HL-60 (cell line): ENCODE results near the gene ATRN.

ENCODE experiments used
- DNase-seq, 2 experiments: peaks; one replicate each; pipeline ENCODE4 v3.0.0-alpha.2; 2010 to 2020; ENCODE audit warnings: low read depth in 1 of 2, low spot score in 1 of 2
- H3K27ac ChIP-seq: fragments of 250-450 bp; sonication (Bioruptor Pico); replicated peaks from 2 replicates; pipeline ENCODE4 v1.5.1; 2020; ENCODE audit warnings: mild to moderate bottlenecking, moderate library complexity
- H3K27me3 ChIP-seq: fragments of 250-450 bp; sonication (Bioruptor Pico); 2 replicates; pipeline ENCODE4 v1.5.1; 2021; ENCODE audit warnings: mild to moderate bottlenecking, moderate library complexity; ENCODE audit not compliant: insufficient read depth, poor library complexity, severe bottlenecking
- H3K4me3 ChIP-seq: replicated peaks from 2 replicates; pipeline ENCODE4 v1.5.1; 2011; ENCODE audit warnings: mild to moderate bottlenecking, control low read depth, low read length; ENCODE audit not compliant: insufficient read depth
- CTCF ChIP-seq: IDR thresholded peaks from one replicate; pipeline ENCODE4 v1.5.1; 2011; ENCODE audit warnings: low read length, control low read depth, inconsistent platforms; ENCODE audit not compliant: insufficient read depth
- GABPA ChIP-seq: IDR thresholded peaks from 2 replicates; pipeline ENCODE4 v1.6.1; 2012; ENCODE audit warnings: low read depth
- POLR2AphosphoS5 ChIP-seq: IDR thresholded peaks from 2 replicates; pipeline ENCODE4 v1.6.1; 2012; ENCODE audit warnings: low read depth
- REST ChIP-seq: IDR thresholded peaks from 2 replicates; pipeline ENCODE4 v1.6.1; 2012; ENCODE audit warnings: low read depth; ENCODE audit not compliant: insufficient replicate concordance
- SPI1 ChIP-seq: IDR thresholded peaks from 2 replicates; pipeline ENCODE4 v1.6.1; 2012; ENCODE audit warnings: low read depth, mild to moderate bottlenecking, borderline replicate concordance

Gene ATRN

GRCh38 chr20:3691897-3692296 is 221.1 kb downstream of the ATRN start:
- Histone ChIP-seq H3K27me3 (no peaks in the 10 kb centered on the region), H3K27ac (no peak overlapping the region), H3K4me3 (no peak overlapping the region)
- TF ChIP-seq POLR2AphosphoS5 (no peak), CTCF (no peak), REST (no peak), GABPA (no peak), SPI1 (no peak)
- DNase-seq: no peak

- H3K4me3 ChIP-seq: no peak overlapping the region
- H3K27ac ChIP-seq: no peak overlapping the region
- no peak for DNase-seq
- no peaks in the 10 kb centered on the region for H3K27me3 ChIP-seq
- TF ChIP-seq CTCF: no peak
- TF ChIP-seq POLR2AphosphoS5: no peak
- no peak for TF ChIP-seq REST
- TF ChIP-seq SPI1: no peak
- no peak for TF ChIP-seq GABPA
Observed at GRCh38 chr20:3692706-3693294, 222.0 kb downstream of the ATRN start.

GRCh38 chr20:3693376-3693775 is 222.6 kb downstream of the ATRN start:
- TF ChIP-seq POLR2AphosphoS5 (no peak), GABPA (no peak), CTCF (no peak), SPI1 (no peak), REST (no peak)

More at GRCh38 chr20:3693376-3693775, 222.6 kb downstream of the ATRN start:
- H3K27ac ChIP-seq: no peak overlapping the region
- no peak for DNase-seq
- no peak overlapping the region for H3K4me3 ChIP-seq
- H3K27me3 ChIP-seq: no peaks in the 10 kb centered on the region
